ENCODE results near the gene FAM135A.

The FAM135A gene

DNA sequence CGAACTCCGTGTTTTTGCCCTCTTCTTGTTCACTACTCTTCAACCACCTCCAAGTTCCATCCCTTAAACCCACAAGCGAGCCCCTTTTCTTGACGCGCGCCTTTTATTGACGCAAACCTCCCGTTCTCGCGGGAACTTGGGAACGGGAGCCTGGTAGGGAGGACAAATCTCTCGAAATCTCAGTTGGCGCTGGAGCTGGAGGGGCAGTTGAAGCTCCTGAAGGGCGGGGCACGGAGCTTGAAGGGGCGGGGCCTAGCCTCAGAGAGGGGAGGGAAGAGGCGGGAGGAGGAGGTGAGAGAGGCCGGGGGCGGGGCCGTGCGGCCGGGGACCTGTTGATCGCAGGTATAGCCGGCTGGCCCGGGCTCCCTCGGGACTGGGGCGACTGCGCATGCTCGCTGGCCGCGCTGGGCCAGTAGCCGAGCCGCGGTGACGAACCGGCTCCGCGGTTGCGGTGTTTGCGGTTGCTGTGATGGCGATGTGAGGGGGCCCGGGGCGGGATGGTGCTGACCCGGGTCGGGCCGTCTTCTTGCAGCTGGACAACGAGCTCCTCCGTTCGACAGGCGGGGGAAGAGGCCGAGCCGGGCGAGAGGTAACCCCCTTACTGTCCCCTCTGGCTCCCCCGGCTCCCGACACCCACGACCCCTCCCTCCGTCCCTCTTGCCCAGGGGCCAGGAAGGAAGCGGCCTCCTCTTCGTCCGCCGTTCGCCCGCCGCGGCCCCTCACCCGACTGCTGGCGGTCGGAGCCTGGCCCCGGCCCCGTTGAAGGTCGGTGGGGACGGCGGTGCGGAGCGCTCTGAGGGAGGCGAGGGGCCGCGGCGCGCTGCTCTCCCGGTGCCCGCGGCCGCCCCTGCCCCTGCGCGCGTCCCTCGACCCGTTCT lies at the start of gene FAM135A (continued):
- TF ChIP-seq EGR2 (tag by site-specific recombination; IDR thresholded peaks at IDR 0.05; ENCODE audit: low read depth) (peak; percentile 5), ZBTB8A (tag by site-specific recombination; IDR thresholded peaks at IDR 0.05) (peak; percentile 44; the same call in 1 of the 2 replicates), BCL11A (tag by site-specific recombination; IDR thresholded peaks at IDR 0.05; ENCODE audit: low read depth) (0 out of 2 replicates have a peak, but pooled peaks have one; percentile 28), SETDB1 (IDR thresholded peaks at IDR 0.05; ENCODE audit: insufficient read length, low read length) (peak; percentile 56), ZSCAN30 (tag by site-specific recombination; IDR thresholded peaks at IDR 0.05) (peak; percentile 56; the same call in 1 of the 2 replicates), ZNF501 (tag by site-specific recombination; IDR thresholded peaks at IDR 0.05) (peak; percentile 85), ZXDB (tag by site-specific recombination; IDR thresholded peaks at IDR 0.05) (peak; percentile 10; the same call in 1 of the 2 replicates), AEBP2 (tag by site-specific recombination; IDR thresholded peaks at IDR 0.05; ENCODE audit: borderline replicate concordance) (no peak; the same call in 1 of the 2 replicates), SP7 (tag by site-specific recombination; IDR thresholded peaks at IDR 0.05) (peak; percentile 38; the same call in 1 of the 2 replicates), ZNF837 (tag by site-specific recombination; IDR thresholded peaks at IDR 0.05) (0 out of 2 replicates have a peak, but pooled peaks have one; percentile 49), ZBTB48 (tag by site-specific recombination; IDR thresholded peaks at IDR 0.05) (peak; percentile 67), ZNF623 (tag by site-specific recombination; IDR thresholded peaks at IDR 0.05) (no peak), ZNF184 (tag by site-specific recombination; IDR thresholded peaks at IDR 0.05) (no peak), SP2 (tag by site-specific recombination; IDR thresholded peaks at IDR 0.05) (peak; percentile 97), ZNF2 (tag by site-specific recombination; IDR thresholded peaks at IDR 0.05) (0 out of 2 replicates have a peak, but pooled peaks have one; percentile 21), ZNF221 (tag by site-specific recombination; IDR thresholded peaks at IDR 0.05; ENCODE audit: borderline replicate concordance) (no peak), BCL11B (tag by site-specific recombination; IDR thresholded peaks at IDR 0.05; ENCODE audit: low read depth) (peak; percentile 71), ZNF391 (tag by site-specific recombination; IDR thresholded peaks at IDR 0.05; ENCODE audit: borderline replicate concordance, low read depth) (peak; percentile 31; the same call in 1 of the 2 replicates), ZNF677 (tag by site-specific recombination; IDR thresholded peaks at IDR 0.05) (no peak), ZNF16 (tag by site-specific recombination; IDR thresholded peaks at IDR 0.05; ENCODE audit: low read depth) (no peak), ZBTB17 (tag by site-specific recombination; IDR thresholded peaks at IDR 0.05) (peak; percentile 81), ZEB2 (tag by site-specific recombination; IDR thresholded peaks at IDR 0.05) (peak; percentile 96), ZBTB11 (tag by site-specific recombination; conservative IDR thresholded peaks at IDR 0.05; ENCODE audit: low read depth) (peak; percentile 22; the same call in 1 of the 2 replicates), ZBTB20 (tag by site-specific recombination; IDR thresholded peaks at IDR 0.05) (peak; percentile 40; the same call in 1 of the 2 replicates), ZNF311 (tag by site-specific recombination; IDR thresholded peaks at IDR 0.05; ENCODE audit: borderline replicate concordance) (no peak)
- TF ChIP-seq, protein P1, sequence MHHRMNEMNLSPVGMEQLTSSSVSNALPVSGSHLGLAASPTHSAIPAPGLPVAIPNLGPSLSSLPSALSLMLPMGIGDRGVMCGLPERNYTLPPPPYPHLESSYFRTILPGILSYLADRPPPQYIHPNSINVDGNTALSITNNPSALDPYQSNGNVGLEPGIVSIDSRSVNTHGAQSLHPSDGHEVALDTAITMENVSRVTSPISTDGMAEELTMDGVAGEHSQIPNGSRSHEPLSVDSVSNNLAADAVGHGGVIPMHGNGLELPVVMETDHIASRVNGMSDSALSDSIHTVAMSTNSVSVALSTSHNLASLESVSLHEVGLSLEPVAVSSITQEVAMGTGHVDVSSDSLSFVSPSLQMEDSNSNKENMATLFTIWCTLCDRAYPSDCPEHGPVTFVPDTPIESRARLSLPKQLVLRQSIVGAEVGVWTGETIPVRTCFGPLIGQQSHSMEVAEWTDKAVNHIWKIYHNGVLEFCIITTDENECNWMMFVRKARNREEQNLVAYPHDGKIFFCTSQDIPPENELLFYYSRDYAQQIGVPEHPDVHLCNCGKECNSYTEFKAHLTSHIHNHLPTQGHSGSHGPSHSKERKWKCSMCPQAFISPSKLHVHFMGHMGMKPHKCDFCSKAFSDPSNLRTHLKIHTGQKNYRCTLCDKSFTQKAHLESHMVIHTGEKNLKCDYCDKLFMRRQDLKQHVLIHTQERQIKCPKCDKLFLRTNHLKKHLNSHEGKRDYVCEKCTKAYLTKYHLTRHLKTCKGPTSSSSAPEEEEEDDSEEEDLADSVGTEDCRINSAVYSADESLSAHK (tag by site-specific recombination; IDR thresholded peaks at IDR 0.05): 0 out of 2 replicates have a peak, but pooled peaks have one; percentile 7
- TF ChIP-seq, protein P2, sequence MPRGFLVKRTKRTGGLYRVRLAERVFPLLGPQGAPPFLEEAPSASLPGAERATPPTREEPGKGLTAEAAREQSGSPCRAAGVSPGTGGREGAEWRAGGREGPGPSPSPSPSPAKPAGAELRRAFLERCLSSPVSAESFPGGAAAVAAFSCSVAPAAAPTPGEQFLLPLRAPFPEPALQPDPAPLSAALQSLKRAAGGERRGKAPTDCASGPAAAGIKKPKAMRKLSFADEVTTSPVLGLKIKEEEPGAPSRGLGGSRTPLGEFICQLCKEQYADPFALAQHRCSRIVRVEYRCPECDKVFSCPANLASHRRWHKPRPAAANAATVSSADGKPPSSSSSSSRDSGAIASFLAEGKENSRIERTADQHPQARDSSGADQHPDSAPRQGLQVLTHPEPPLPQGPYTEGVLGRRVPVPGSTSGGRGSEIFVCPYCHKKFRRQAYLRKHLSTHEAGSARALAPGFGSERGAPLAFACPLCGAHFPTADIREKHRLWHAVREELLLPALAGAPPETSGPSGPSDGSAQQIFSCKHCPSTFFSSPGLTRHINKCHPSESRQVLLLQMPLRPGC (tag by site-specific recombination; IDR thresholded peaks at IDR 0.05): 0 out of 2 replicates have a peak, but pooled peaks have one; percentile 6
- TF ChIP-seq, protein P3, sequence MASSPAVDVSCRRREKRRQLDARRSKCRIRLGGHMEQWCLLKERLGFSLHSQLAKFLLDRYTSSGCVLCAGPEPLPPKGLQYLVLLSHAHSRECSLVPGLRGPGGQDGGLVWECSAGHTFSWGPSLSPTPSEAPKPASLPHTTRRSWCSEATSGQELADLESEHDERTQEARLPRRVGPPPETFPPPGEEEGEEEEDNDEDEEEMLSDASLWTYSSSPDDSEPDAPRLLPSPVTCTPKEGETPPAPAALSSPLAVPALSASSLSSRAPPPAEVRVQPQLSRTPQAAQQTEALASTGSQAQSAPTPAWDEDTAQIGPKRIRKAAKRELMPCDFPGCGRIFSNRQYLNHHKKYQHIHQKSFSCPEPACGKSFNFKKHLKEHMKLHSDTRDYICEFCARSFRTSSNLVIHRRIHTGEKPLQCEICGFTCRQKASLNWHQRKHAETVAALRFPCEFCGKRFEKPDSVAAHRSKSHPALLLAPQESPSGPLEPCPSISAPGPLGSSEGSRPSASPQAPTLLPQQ (tag by site-specific recombination; IDR thresholded peaks at IDR 0.05): 0 out of 2 replicates have a peak, but pooled peaks have one; percentile 23

Measured in HEK293 (cell line).